Brain microvascular endothelial cell (primary cell): ENCODE results near the gene ARFGAP2.
"Not testable (repeated sequence)": the region's sequence is repeated elsewhere in the genome, so short reads cannot be mapped to it uniquely, and the experiment has no call there.

ENCODE experiments used
- DNase-seq: peaks from one replicate; pipeline ENCODE4 v3.0.0-alpha.2; 2020
- H3K27ac ChIP-seq: fragments of 250-450 bp; sonication (Bioruptor Pico); 2 replicates; pipeline ENCODE4 v1.5.1; 2020; ENCODE audit warnings: mild to moderate bottlenecking, moderate library complexity
- H3K27me3 ChIP-seq: fragments of 250-450 bp; sonication (Bioruptor Pico); replicated peaks from 2 replicates; pipeline ENCODE4 v1.5.1; 2020; ENCODE audit warnings: mild to moderate bottlenecking
- H3K36me3 ChIP-seq: fragments of 250-450 bp; sonication (Bioruptor Pico); replicated peaks from 2 replicates; pipeline ENCODE4 v1.5.1; 2020; ENCODE audit warnings: mild to moderate bottlenecking
- H3K4me3 ChIP-seq: 2 replicates; pipeline ENCODE4 v1.5.1; 2011; ENCODE audit warnings: low read depth, mild to moderate bottlenecking, control low read depth, low read length, moderate library complexity
- in situ Hi-C: cut with HindIII; loops from 2 replicates; pipeline ENCODE4 v1.10.0; 2017; ENCODE audit warnings: low sequenced_read_pairs, low pct_ligation_motif_present
- TF ChIP-seq, protein P1 (sequence below): IDR thresholded peaks from 2 replicates; pipeline ENCODE4 v1.5.1; 2011; ENCODE audit warnings: low read depth, mild to moderate bottlenecking, moderate library complexity, low read length, control low read depth, inconsistent platforms; ENCODE audit errors: missing control alignments

ARFGAP2 gene

DNA sequence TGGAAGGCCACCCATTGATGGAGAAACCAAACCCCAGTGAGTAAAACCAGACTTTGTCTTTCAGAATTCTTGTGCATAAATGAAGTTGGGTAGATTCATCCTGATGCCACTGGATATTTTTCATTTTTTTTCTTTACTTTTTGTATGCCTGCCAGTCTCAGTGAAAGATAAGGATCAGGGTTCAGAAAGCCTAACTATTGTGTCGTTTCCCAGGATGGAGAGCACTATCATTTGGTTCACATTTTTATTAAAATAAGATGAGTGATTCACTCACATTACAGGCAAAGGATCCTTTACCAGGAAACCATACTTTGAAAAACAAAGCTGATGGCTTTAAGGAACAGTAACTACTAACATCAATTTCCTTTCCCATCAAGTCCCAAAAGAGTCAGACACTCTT, 52.0 kb downstream of the ARFGAP2 start:
- in situ Hi-C loops, result loop anchor here (25.0 kb wide), 1 partner anchor 212 kb away; the partner anchor contains the start of gene LRP4
- Histone ChIP-seq H3K27ac (no peak overlapping the region), H3K36me3 (no peaks in the 10 kb centered on the region), H3K4me3 (no peak overlapping the region), H3K27me3 (no peaks in the 10 kb centered on the region)
- TF ChIP-seq, protein P1, sequence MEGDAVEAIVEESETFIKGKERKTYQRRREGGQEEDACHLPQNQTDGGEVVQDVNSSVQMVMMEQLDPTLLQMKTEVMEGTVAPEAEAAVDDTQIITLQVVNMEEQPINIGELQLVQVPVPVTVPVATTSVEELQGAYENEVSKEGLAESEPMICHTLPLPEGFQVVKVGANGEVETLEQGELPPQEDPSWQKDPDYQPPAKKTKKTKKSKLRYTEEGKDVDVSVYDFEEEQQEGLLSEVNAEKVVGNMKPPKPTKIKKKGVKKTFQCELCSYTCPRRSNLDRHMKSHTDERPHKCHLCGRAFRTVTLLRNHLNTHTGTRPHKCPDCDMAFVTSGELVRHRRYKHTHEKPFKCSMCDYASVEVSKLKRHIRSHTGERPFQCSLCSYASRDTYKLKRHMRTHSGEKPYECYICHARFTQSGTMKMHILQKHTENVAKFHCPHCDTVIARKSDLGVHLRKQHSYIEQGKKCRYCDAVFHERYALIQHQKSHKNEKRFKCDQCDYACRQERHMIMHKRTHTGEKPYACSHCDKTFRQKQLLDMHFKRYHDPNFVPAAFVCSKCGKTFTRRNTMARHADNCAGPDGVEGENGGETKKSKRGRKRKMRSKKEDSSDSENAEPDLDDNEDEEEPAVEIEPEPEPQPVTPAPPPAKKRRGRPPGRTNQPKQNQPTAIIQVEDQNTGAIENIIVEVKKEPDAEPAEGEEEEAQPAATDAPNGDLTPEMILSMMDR, result no peak
- no peak for DNase-seq

DNA sequence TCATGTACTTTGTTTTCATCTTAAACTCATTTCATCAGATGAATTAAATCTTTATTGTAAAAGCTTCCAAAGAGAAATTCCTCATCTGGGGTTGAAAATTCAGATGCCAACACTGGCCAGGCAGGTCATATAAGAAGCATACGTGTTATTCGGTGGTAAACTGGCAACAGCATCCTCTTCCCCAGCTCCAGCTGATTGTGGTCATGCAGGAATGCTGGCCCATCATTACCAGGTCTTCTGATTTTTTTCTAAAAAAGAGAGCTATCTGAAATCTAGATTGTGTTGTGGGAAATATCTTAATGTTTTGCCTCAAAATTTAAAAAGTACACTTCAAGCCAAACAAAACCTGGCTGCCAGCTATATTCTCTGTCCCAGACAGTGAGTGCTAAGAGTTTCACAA, 53.6 kb downstream of the ARFGAP2 start:
- H3K27ac ChIP-seq, result no peak overlapping the region
- no peak for DNase-seq
- no peaks in the 10 kb centered on the region for H3K27me3 ChIP-seq
- in situ Hi-C loops, result no loop called here
- H3K36me3 ChIP-seq, result no peaks in the 10 kb centered on the region
- H3K4me3 ChIP-seq, result no peak overlapping the region
- TF ChIP-seq, protein P1, result no peak

DNA sequence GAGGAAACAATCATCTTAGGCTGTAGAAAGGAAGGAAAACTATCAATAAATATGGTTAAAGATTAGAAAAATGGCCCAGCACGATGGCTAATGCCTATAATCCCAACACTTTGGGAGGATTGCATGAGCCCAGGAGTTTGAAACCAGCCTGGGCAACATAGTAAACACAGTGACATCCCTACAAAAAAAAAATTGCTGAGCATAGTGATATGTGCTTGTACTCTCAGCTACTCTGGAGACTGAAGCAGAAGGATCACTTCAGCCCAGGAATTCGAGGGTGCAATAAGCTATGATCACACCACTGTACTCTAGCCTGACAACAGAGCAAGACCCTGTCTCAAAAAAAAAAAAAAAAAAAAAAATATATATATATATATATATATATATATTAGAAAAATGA, 54.9 kb downstream of the ARFGAP2 start:
- Histone ChIP-seq H3K27me3 (no peaks in the 10 kb centered on the region), H3K4me3 (no peak overlapping the region), H3K36me3 (no peaks in the 10 kb centered on the region), H3K27ac (no peak overlapping the region)
- no peak for DNase-seq
- TF ChIP-seq, protein P1, result no peak
- in situ Hi-C loops, result no loop called here

DNA sequence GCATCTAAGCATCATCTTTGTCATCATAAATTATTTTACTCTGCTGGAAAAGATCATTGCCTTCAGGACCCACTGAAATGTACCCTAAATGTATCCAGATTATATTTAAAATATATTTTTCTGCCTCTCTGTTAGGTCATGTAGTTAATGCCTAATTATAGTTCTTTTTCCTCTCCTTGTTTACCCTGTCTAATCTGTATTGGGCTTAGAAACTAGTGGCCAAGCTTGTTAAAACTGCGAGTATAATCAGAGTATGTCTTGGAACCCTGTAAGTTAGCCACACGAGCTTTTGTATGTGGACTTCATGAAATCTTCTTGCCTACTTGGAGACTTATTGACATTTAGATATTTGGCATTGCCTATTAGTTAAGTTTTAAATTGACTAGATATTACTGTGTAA, 55.6 kb downstream of the ARFGAP2 start:
- DNase-seq, result no peak
- TF ChIP-seq, protein P1, result no peak
- Histone ChIP-seq H3K36me3 (no peaks in the 10 kb centered on the region), H3K27me3 (no peaks in the 10 kb centered on the region), H3K4me3 (no peak overlapping the region), H3K27ac (no peak overlapping the region)
- in situ Hi-C loops, result no loop called here

DNA sequence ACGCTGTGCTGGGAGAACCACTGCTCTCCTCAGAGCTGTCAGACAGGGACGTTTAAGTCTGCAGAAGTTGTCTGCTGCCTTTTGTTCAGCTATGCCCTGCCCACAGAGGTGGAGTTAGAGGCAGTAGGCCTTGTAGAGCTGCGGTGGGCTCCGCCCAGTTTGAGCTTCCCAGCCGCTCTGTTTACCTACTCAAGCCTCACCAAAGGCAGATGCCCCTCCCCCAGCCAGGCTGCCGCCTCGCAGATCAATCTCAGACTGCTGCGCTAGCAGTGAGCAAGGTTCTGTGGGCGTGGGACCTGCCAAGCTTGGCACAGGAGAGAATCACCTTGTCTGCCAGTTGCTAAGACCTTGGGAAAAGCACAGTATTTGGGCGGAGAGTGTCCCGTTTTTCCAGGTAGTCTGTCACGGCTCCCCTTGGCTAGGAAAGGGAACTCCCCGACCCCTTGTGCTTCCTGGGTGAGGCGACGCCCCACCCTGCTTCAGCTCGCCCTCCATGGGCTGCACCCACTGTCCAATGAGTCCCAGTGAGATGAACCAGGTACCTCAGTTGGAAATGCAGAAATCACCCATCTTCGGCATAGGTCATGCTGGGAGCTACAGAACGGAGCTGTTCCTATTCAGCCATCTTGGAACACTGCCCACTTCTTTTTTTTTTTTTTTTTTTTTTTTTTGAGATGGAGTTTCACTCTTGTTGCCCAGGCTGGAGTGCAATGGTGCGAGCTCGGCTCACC, 57.6 kb downstream of the ARFGAP2 start:
- H3K27ac ChIP-seq, in situ Hi-C loops, H3K27me3 ChIP-seq, DNase-seq, H3K4me3 ChIP-seq, H3K36me3 ChIP-seq: not testable (repeated sequence)
